ENCODE results near the gene LRRC45.
A peak's percentile ranks its signal among the peaks of the same experiment; 100 is the strongest.

The LRRC45 gene

GRCh38 chr17:82065638-82066303, 42.7 kb downstream of the LRRC45 start, which contains the start of gene DUS1L:
Gene DUS1L, minus strand, starts transcription at chr17:82065804. Its CDS starts 745 bp downstream, at chr17:82065059.
- H4K20me1 ChIP-seq (ENCODE audit: insufficient read depth, low read length): peaks cover 34% of the 10 kb centered on the region
- peak within 1 kb of the TSS; percentile 75 to 97 for H3K4me3 ChIP-seq (ENCODE audit: low read depth in 1 of 2, low read length in 2 of 2)
- no peaks in the 10 kb centered on the region for H3K9me3 ChIP-seq (ENCODE audit: insufficient read depth, low read length, severe bottlenecking)
- peak within 1 kb of the TSS; percentile 87 for H3K9ac ChIP-seq (ENCODE audit: low read depth, low read length)
- peaks cover 33% of the 10 kb centered on the region for H3K79me2 ChIP-seq (ENCODE audit: insufficient read depth, low read length)
- H3K4me2 ChIP-seq (ENCODE audit: insufficient read depth, low read length): peak within 1 kb of the TSS; percentile 100
- peaks cover 40% of the 10 kb centered on the region for H3K36me3 ChIP-seq (ENCODE audit: insufficient read depth, low read length)
- peak within 1 kb of the TSS; percentile 89 for H2AFZ ChIP-seq (ENCODE audit: low read depth, low read length)
- TF ChIP-seq EZH2 (IDR thresholded peaks at IDR 0.05; ENCODE audit: borderline replicate concordance, low read depth, low read length, severe bottlenecking): no peak
- no peak for TF ChIP-seq CTCF (IDR thresholded peaks at IDR 0.05; ENCODE audit: borderline replicate concordance, extremely low read depth, low read length, poor library complexity, severe bottlenecking)
- peaks cover 43% of the 10 kb centered on the region for H3K4me1 ChIP-seq (ENCODE audit: insufficient read depth, low read length)
- DNase-seq (peak; percentile 73), ATAC-seq (ENCODE audit: insufficient read depth, low read depth) (peak; percentile 78)
- no peaks in the 10 kb centered on the region for H3K27me3 ChIP-seq (ENCODE audit: insufficient read depth, low read length, poor library complexity)
- peak within 1 kb of the TSS; percentile 80 for H3K27ac ChIP-seq (ENCODE audit: low read length)

GRCh38 chr17:82070611-82071010, 47.5 kb downstream of the LRRC45 start:
- H3K79me2 ChIP-seq (ENCODE audit: insufficient read depth, low read length): peaks cover 9% of the 10 kb centered on the region; the same call in 1 of the 2 replicates
- no peak overlapping the region for H3K4me2 ChIP-seq (ENCODE audit: insufficient read depth, low read length)
- H3K9me3 ChIP-seq (ENCODE audit: insufficient read depth, low read length, severe bottlenecking): no peaks in the 10 kb centered on the region
- DNase-seq (no peak), ATAC-seq (ENCODE audit: insufficient read depth, low read depth) (no peak)
- H3K9ac ChIP-seq (ENCODE audit: low read depth, low read length): no peak overlapping the region
- H3K4me1 ChIP-seq (ENCODE audit: insufficient read depth, low read length): peaks cover 11% of the 10 kb centered on the region
- H4K20me1 ChIP-seq (ENCODE audit: insufficient read depth, low read length): no peaks in the 10 kb centered on the region
- TF ChIP-seq CTCF (IDR thresholded peaks at IDR 0.05; ENCODE audit: borderline replicate concordance, extremely low read depth, low read length, poor library complexity, severe bottlenecking) (no peak), EZH2 (IDR thresholded peaks at IDR 0.05; ENCODE audit: borderline replicate concordance, low read depth, low read length, severe bottlenecking) (no peak)
- no peaks in the 10 kb centered on the region for H3K27me3 ChIP-seq (ENCODE audit: insufficient read depth, low read length, poor library complexity)
- no peak overlapping the region for H3K4me3 ChIP-seq (ENCODE audit: low read depth in 1 of 2, low read length in 2 of 2)
- H3K36me3 ChIP-seq (ENCODE audit: insufficient read depth, low read length): no peaks in the 10 kb centered on the region
- H3K27ac ChIP-seq (ENCODE audit: low read length): no peak overlapping the region
- H2AFZ ChIP-seq (ENCODE audit: low read depth, low read length): no peak overlapping the region

- H3K4me3 ChIP-seq (ENCODE audit: low read depth in 1 of 2, low read length in 2 of 2): no peak overlapping the region
- peaks cover 2% of the 10 kb centered on the region for H3K36me3 ChIP-seq (ENCODE audit: insufficient read depth, low read length)
- H3K4me2 ChIP-seq (ENCODE audit: insufficient read depth, low read length): no peak overlapping the region
- TF ChIP-seq CTCF (IDR thresholded peaks at IDR 0.05; ENCODE audit: borderline replicate concordance, extremely low read depth, low read length, poor library complexity, severe bottlenecking): no peak
- TF ChIP-seq EZH2 (IDR thresholded peaks at IDR 0.05; ENCODE audit: borderline replicate concordance, low read depth, low read length, severe bottlenecking): no peak
- no peak for DNase-seq
- no peaks in the 10 kb centered on the region for H3K27me3 ChIP-seq (ENCODE audit: insufficient read depth, low read length, poor library complexity)
- H3K4me1 ChIP-seq (ENCODE audit: insufficient read depth, low read length): no peaks in the 10 kb centered on the region
- no peak for ATAC-seq (ENCODE audit: insufficient read depth, low read depth)
- H3K27ac ChIP-seq (ENCODE audit: low read length): no peak overlapping the region
- no peak overlapping the region for H3K9ac ChIP-seq (ENCODE audit: low read depth, low read length)
- H4K20me1 ChIP-seq (ENCODE audit: insufficient read depth, low read length): peaks cover 15% of the 10 kb centered on the region
- no peaks in the 10 kb centered on the region for H3K79me2 ChIP-seq (ENCODE audit: insufficient read depth, low read length)
- no peak overlapping the region for H2AFZ ChIP-seq (ENCODE audit: low read depth, low read length)
- H3K9me3 ChIP-seq (ENCODE audit: insufficient read depth, low read length, severe bottlenecking): no peaks in the 10 kb centered on the region
Observed at GRCh38 chr17:82072827-82073226, 49.7 kb downstream of the LRRC45 start.

All from DND-41 (cell line).